SU-DHL-6 (cell line): Measurements from ENCODE around the gene UBE2E2.

Experiments used
- H2AFZ ChIP-seq: fragments of 200-600 bp; sonication (generic); 2 replicates; pipeline ENCODE4 v1.6.1; 2014; ENCODE audit warnings: low read depth, mild to moderate bottlenecking, moderate library complexity, mixed read lengths, antibody characterized with exemption, low read length; ENCODE audit not compliant: severe bottlenecking
- H3F3A ChIP-seq: fragments of 200-600 bp; shearing (Covaris generic); 2 replicates; pipeline ENCODE4 v1.6.0; 2016; ENCODE audit warnings: antibody characterized with exemption, mild to moderate bottlenecking; ENCODE audit not compliant: insufficient read depth
- H3K27ac ChIP-seq: fragments of 200-600 bp; sonication (generic); 2 replicates; pipeline ENCODE4 v1.5.1; 2016; ENCODE audit warnings: low read depth, mild to moderate bottlenecking, low read length, moderate library complexity, mixed read lengths
- H3K27me3 ChIP-seq: fragments of 200-600 bp; sonication (generic), shearing (Covaris generic); 2 replicates; pipeline ENCODE4 v1.6.0; 2014; ENCODE audit warnings: mild to moderate bottlenecking, low read length
- H3K36me3 ChIP-seq: fragments of 200-600 bp; sonication (generic); 2 replicates; pipeline ENCODE4 v1.6.1; 2014; ENCODE audit warnings: mild to moderate bottlenecking, low read length, mixed read lengths
- H3K4me2 ChIP-seq: fragments of 300-600, 200-600 bp; shearing (Covaris generic), sonication (generic); 2 replicates; pipeline ENCODE4 v1.6.0; 2014; ENCODE audit warnings: low read length, low read depth, mild to moderate bottlenecking; ENCODE audit not compliant: poor library complexity, severe bottlenecking
- H3K4me3 ChIP-seq: fragments of 200-600 bp; sonication (generic); 2 replicates; pipeline ENCODE4 v1.5.1; 2014; ENCODE audit warnings: antibody characterized with exemption, low read length, mild to moderate bottlenecking, mixed read lengths; ENCODE audit not compliant: insufficient read depth, poor library complexity, severe bottlenecking
- H3K79me2 ChIP-seq: fragments of 200-600 bp; sonication (generic); 2 replicates; pipeline ENCODE4 v1.6.1; 2014; ENCODE audit warnings: mild to moderate bottlenecking, low read length, moderate library complexity; ENCODE audit not compliant: insufficient read depth
- H3K9ac ChIP-seq: fragments of 200-600 bp; sonication (generic); 2 replicates; pipeline ENCODE4 v1.7.0; 2014; ENCODE audit warnings: mild to moderate bottlenecking, low read length
- H3K9me2 ChIP-seq: fragments of 200-600 bp; sonication (generic); replicated peaks from 2 replicates; pipeline ENCODE4 v1.6.1; 2014; ENCODE audit warnings: low read length; ENCODE audit not compliant: insufficient read depth
- H3K9me3 ChIP-seq: fragments of 200-600 bp; sonication (generic); 2 replicates; pipeline ENCODE4 v1.6.1; 2014; ENCODE audit warnings: low read length, mixed read lengths; ENCODE audit not compliant: insufficient read depth
- H4K20me1 ChIP-seq: fragments of 200-600 bp; sonication (generic); 2 replicates; pipeline ENCODE4 v1.6.1; 2014; ENCODE audit warnings: low read depth, mild to moderate bottlenecking, antibody characterized with exemption, low read length, moderate library complexity, mixed read lengths
- CTCF ChIP-seq: fragments of 200-600 bp; sonication (generic); IDR thresholded peaks from one replicate; pipeline ENCODE4 v1.5.1; 2017; ENCODE audit warnings: antibody characterized with exemption, mild to moderate bottlenecking, low read length, moderate library complexity; ENCODE audit not compliant: insufficient read depth, poor library complexity, severe bottlenecking
- EZH2phosphoT487 ChIP-seq: fragments of 200-600 bp; sonication (generic), shearing (Covaris generic); conservative IDR thresholded peaks from 2 replicates; pipeline ENCODE4 v1.6.1; 2018; ENCODE audit warnings: mild to moderate bottlenecking, antibody characterized with exemption, low read length, moderate library complexity, mixed read lengths

The UBE2E2 gene

DNA sequence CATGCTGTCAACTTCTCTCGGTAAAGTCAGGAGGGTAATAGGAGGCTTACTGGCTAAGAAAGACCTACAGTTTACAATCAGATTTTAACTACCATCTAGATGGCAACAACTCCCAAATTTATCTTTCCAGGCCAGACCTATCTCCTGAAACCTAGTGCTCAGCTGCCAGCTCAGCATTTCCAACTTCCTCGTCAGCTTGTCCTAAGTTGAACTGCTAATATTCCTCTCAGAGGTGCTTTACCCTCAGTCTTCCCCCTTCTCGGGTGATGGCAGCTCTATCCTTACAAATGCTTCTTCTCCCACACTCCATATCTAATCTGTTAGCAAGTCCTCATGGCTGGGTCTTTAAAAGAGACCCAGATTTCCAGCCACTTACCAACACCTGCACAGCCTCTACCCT, 36.9 kb upstream of the UBE2E2 start:
- Histone ChIP-seq H3K4me3 (no peak overlapping the region), H4K20me1 (no peaks in the 10 kb centered on the region), H3K9me3 (no peaks in the 10 kb centered on the region), H3K79me2 (no peaks in the 10 kb centered on the region), H3K27me3 (no peaks in the 10 kb centered on the region), H3K9me2 (no peaks in the 10 kb centered on the region), H2AFZ (no peak overlapping the region), H3K27ac (no peak overlapping the region), H3K4me2 (no peak overlapping the region), H3K36me3 (no peaks in the 10 kb centered on the region), H3F3A (no peaks in the 10 kb centered on the region), H3K9ac (no peak overlapping the region)
- no peak for TF ChIP-seq CTCF
- TF ChIP-seq EZH2phosphoT487: no peak

DNA sequence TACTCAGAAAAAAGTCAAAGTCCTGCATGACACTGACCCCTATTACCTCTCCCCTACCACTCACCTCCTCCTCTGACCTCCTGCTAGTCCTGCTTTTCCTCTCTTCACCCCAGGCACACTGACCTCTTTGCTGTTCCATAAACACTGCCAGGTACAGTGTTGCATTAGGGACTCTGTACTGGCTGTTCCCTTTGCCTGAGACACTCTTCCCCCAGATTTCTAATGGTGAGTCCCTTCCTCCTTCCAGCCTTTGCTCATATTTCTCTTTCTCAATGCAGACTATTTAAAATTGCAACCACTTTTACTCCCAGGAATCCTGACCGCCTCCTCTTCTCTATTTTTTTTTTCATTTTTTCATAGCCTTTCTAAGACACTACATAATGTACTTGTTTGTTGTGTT, 36.3 kb upstream of the UBE2E2 start:
- no peaks in the 10 kb centered on the region for H3F3A ChIP-seq
- H2AFZ ChIP-seq: no peak overlapping the region
- no peaks in the 10 kb centered on the region for H3K79me2 ChIP-seq
- H3K9me2 ChIP-seq: no peaks in the 10 kb centered on the region
- H3K27ac ChIP-seq: no peak overlapping the region
- no peaks in the 10 kb centered on the region for H3K9me3 ChIP-seq
- H3K9ac ChIP-seq: no peak overlapping the region
- no peaks in the 10 kb centered on the region for H3K27me3 ChIP-seq
- TF ChIP-seq CTCF (no peak), EZH2phosphoT487 (no peak)
- H3K4me2 ChIP-seq: no peak overlapping the region
- no peak overlapping the region for H3K4me3 ChIP-seq
- no peaks in the 10 kb centered on the region for H3K36me3 ChIP-seq
- no peaks in the 10 kb centered on the region for H4K20me1 ChIP-seq

DNA sequence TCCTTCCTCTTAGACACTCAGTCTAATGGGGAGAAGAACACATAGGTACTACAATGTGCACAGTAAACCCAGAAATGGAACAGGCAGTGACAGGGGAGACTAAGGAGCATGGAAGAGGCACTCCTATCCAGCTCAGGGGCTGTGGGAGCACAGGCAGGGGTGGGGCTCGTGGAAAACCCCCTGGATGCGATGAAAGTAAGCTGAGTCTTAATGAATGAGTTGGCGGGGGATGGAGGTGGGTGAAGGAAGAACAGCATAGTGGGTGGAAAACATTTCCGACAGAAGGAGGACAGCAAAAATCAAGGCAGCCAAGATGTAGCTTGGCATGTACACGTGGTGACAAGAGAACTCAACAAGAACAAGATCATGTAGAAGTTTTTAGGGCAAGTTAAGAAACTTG, 33.6 kb upstream of the UBE2E2 start:
- H3K27ac ChIP-seq: no peak overlapping the region
- H3K79me2 ChIP-seq: no peaks in the 10 kb centered on the region
- no peaks in the 10 kb centered on the region for H3K9me2 ChIP-seq
- H3K4me2 ChIP-seq: no peak overlapping the region
- no peaks in the 10 kb centered on the region for H3K9me3 ChIP-seq
- H2AFZ ChIP-seq: no peak overlapping the region
- H4K20me1 ChIP-seq: no peaks in the 10 kb centered on the region
- H3K4me3 ChIP-seq: no peak overlapping the region
- H3K36me3 ChIP-seq: no peaks in the 10 kb centered on the region
- no peaks in the 10 kb centered on the region for H3K27me3 ChIP-seq
- TF ChIP-seq CTCF (no peak), EZH2phosphoT487 (no peak)
- H3K9ac ChIP-seq: no peak overlapping the region
- no peaks in the 10 kb centered on the region for H3F3A ChIP-seq

- Histone ChIP-seq H3K9me2 (no peaks in the 10 kb centered on the region), H3K79me2 (no peaks in the 10 kb centered on the region), H3K4me3 (no peak overlapping the region), H2AFZ (no peak overlapping the region), H3K9ac (no peak overlapping the region), H3K36me3 (no peaks in the 10 kb centered on the region), H3K27me3 (no peaks in the 10 kb centered on the region), H3K27ac (no peak overlapping the region), H3F3A (no peaks in the 10 kb centered on the region), H3K9me3 (no peaks in the 10 kb centered on the region), H4K20me1 (no peaks in the 10 kb centered on the region), H3K4me2 (no peak overlapping the region)
- TF ChIP-seq EZH2phosphoT487: no peak
- TF ChIP-seq CTCF: no peak
Measured at GRCh38 chr3:23170291-23170690, 32.8 kb upstream of the UBE2E2 start.
